NCI-H128 (cell line): ENCODE data around the gene EN1.

Experiments
- DNase-seq: peaks from one replicate; lab custom pipeline; 2025; ENCODE audit not compliant: unreplicated experiment; lab: John Stamatoyannopoulos, UW

EN1 gene

GRCh38 chr2:118843483-118844132 is 3.8 kb downstream of the EN1 start:
- DNase-seq = no peak

- no peak for DNase-seq
Observed at GRCh38 chr2:118842661-118843482, 4.6 kb downstream of the EN1 start.

- DNase-seq = no peak
Observed at GRCh38 chr2:118841828-118842461, 5.5 kb downstream of the EN1 start.

DNA sequence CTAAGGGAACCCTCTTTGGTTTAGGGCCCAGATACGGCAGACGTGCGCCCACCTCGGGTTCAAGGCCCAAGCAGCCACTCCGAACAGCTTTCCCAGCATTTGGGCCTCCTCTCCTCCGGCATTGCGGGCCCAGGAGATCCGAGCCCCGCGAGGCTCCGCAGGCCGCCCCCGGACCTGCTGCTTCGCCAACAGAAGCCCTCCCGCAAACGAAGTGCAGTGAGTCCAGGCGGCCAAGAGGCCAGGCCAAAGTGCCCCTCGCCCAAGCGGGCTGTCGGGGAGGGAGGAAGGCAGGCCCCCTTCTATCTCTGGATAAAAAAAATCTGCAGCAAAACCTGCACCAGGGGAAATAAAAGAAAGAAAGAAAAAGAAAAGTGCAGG is 6.0 kb downstream of the EN1 start:
- DNase-seq = no peak

GRCh38 chr2:118838741-118839455 is 8.6 kb downstream of the EN1 start:
- DNase-seq = no peak

DNA sequence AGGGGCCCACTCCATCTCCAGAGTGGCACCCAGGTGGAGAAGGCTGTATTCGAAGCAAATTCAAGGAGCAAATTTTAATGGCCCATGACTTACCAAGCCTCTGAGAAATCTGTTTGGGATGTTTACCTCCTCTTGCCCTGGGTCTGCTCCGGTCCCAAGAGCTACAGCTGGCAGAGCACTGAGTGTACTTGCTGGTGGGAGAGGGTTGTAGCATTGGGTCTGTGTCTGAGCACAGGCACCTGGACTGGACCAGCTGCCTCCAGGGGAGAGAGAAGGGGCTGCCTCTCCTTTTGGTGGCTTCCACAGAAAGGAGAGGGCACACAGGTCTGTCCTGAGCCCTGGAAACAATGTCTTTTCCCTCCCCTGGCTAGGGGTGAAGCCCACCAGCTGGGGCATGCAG is 9.8 kb downstream of the EN1 start:
- no peak for DNase-seq

DNA sequence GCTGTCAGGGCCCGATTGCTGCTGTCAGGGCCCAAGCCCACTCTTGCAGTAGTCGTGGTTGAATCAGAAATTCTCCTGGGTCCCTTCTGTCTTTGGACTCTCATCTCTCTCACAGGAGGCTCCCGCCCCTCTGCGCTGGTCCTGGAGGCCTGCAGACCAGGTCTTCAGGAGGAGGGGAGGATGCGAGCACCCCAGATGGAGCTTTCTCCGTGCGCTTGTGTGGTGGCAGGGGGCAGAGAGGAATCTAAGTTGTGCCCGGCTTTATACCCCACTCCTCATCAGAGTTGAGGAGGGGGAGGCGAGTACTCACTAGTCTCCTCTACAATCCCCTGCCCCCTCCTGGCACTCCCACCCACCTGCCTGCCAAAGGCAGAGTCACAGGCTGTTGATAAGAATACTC is 10.4 kb downstream of the EN1 start:
- DNase-seq = no peak

DNA sequence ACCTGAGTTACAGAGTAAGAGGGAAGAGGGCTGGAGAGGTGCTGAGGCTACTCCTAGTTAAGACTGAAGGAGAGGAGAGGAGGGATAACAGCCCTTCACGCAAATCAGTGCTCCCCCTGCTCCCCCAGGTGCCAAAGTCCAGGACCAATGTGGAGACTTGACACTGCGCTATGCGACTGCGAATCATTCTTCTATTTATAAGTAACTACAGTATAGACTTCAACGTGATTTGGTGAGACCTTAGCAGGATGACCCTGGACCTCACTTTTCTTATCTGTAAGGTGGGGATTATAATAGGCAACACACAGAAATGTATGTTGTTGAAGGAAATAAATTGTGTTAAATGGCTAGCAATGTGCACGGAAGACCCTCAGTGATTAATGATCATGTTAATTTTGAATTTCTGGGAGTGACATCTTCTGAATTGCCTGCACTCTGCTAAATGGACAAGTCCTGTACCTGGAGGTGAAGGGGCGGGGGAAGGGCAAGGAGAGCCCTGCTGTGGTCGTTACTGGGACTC is 11.0 kb downstream of the EN1 start:
- DNase-seq = no peak

DNA sequence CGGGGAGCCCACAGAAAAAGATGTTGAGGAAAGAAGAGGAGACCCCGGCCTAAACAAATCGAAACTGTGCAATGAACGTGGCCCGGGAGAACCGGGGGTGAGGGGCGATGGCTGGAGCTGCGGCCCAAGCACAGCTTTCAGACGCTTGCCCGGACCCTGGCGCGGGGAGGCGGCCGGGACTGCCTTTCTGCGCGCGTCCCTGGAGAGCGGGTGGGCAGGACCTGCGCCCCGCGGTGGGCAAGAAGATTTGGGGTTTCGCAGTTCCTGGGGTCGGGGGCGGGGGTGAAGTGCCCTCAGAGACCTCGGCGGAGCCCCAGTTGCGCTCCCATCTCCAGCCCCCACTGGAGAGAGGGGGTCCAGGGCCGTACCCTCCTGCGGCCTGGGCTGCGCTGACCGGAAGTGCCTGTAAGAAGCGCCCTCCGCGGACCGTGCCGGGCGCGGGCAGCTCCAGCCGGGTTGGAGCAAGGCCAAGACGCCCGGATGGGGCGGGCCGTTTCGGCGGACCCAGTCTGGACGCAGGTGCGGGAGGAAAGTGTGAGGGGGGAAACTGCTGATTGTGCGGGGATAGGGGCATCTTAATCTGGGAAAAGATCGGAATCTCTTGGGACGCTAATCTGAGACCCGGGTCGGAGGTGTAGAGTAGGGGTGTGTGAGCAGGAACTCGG is 11.6 kb downstream of the EN1 start:
- no peak for DNase-seq

DNA sequence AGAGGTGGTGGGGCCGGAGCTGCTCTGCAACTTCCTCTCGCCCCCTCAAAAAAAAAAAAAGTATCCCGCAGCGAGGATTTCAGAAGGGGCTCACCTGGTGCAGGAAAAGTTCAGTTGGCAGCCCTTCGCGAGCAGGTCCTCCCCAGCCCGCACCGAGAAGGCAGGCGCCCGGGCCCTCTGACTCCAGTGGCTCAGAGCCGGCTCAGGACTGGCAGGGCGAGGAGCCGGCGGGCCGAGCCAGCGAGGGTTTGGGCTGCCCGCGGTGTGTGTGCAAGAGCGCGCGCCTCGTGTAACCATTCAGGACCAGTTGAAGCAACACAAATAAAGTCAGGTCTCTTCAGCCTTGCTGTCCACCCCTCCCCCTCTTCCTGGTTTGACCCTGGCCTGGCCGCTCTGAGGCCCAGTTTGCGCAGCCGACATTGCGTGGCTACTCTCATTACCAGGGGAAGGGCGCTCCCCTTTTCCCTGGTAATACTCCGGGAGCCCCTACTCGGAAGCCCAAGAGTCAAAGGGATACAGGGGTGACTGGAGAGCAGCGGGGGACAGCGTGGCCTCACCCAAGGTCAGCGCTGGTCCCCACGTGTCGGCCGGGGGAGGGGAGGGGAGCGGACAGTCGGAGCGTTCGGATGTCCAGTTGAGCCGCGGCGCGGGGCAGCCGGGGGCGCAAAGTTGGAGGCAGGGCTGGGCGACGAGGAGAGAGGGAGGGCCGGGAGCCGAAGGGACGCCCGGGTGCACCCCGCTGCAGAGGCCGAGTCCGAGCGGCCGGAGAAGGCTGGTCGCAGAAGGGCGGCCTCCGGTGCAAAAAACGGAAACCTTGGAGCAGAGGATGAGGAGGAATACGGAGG is 12.3 kb downstream of the EN1 start:
- DNase-seq = no peak

DNA sequence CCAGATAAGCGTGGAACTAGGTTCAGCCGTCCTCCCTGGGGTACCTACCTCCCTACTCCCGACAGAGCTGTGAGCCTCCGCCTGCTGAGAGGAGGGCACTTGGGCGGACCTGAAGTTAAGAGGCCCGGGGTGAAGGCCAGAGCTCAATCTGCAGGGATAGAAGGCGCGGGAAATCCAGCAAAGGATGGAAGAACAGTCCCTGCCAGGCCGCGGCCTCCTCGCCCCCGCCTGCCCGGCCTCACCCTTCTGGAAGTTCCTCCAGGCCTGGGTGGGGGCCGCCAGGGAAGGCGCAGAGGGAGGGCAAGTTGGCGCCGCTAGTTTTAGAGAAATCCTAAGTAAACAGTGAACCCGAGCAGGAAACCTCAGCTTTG is 13.0 kb downstream of the EN1 start:
- DNase-seq = no peak

DNA sequence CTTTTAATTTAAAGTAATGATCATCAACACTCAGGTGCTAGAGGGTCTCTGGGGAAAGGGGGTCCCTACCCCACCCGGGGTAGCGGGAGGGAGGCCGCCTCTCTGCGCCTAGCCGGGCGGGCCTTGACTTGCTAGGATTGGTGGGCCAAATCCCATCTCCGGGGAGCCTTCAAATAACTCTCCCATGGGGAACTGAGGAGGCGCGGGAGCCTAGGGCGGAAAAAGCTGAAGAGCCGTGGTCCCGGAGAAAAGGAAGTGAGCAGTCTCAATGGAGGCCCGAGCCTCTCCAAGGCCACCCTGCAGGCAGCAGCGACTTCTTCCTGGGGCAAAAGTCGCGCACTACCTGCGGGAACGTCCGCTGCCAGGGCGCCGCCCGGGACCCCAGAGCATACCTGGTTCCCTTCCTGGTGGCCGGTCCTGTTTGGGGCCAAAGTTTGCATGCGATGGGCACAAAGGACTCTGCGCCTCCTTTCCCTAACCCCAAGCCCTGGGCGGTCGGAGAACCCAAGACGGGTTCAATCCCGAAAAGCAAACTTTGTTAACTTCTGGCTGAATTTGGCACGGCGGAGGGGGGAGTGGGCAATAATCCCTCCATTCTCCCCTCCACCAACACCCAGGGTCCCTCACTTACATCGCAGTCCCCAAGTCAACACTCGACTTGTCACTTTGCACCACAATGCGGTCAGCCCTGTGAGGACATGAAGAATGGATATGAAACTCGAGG is 13.6 kb downstream of the EN1 start:
- DNase-seq = no peak

GRCh38 chr2:118832791-118833715 is 14.4 kb downstream of the EN1 start:
- DNase-seq = no peak

GRCh38 chr2:118832071-118832790 is 15.2 kb downstream of the EN1 start:
- no peak for DNase-seq

DNA sequence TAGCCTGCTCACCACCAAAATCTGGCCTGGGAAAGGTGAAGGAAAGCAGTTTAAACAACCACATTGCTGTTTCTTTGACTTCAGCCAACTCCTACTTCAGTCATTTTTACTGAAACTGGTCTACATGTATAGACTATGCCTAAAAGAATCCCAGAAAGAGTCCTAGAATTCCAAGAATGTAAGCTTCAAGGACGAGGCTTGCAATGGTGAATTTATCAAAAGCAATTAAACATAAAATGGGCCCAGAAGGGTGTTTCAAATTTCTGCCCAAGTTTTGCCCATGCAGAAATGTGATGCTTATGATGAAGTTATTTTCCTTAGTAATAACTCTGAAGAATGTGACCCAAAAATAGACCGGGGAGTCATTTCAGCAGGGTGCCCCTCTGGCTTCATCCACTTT is 16.6 kb downstream of the EN1 start:
- DNase-seq = no peak

DNA sequence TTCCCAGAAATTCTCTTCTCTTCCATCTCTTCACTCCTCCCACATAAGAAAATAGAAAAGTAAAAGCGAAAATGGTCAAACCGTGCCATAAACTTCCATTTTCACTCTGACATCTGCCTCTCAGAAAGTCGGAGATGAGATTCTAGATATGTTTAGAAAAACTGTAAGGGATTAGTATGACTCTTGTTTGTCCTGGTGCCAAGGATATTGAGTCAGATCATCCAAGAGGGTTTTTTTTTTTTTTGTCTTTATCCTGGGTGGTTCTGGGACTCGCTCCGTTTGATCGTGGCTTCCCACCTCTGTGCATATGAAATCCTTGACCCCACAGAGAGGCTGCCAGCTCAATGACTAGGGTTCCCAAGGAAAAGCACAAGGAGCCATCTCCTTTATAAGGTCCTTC is 17.3 kb downstream of the EN1 start:
- DNase-seq = no peak

GRCh38 chr2:118826093-118826492 is 21.4 kb downstream of the EN1 start:
- no peak for DNase-seq

DNA sequence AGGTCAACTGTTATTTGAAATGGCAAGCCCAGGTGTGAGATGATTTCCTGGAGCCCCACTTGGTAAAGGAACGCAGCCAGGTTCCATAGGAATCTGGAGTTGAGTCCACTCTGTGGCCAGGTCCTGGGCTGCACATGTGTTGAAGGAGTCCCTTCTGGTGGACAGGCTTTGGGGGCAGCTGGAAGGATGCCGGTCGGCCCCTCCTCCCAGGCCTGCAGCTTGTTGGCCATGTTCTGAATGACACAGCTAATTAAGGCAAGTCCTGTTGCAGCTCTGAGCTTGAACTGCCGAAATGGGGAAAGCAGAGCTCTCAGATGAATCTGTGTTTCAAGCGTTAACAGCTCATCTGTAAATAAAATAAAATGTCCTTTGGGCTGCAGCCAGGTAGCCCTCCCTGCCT is 23.8 kb downstream of the EN1 start:
- DNase-seq = no peak
